GM18858 (cell line): ENCODE results near the gene TINAGL1.
"Not testable (repeated sequence)": the region's sequence is repeated elsewhere in the genome, so short reads cannot be mapped to it uniquely, and the experiment has no call there.

ENCODE experiments used
- ATAC-seq: cut with Tn5 transposase; IDR thresholded peaks from one replicate; pipeline ENCODE4 v1.9.1; 2021; ENCODE audit not compliant: unreplicated experiment

TINAGL1 gene

GRCh38 chr1:31583082-31583994, 7.0 kb downstream of the TINAGL1 start:
- no peak for ATAC-seq

- ATAC-seq = no peak
Observed at GRCh38 chr1:31583995-31584868, 7.9 kb downstream of the TINAGL1 start.

GRCh38 chr1:31584869-31585735, 8.8 kb downstream of the TINAGL1 start:
- no peak for ATAC-seq

- ATAC-seq = no peak
Observed at GRCh38 chr1:31585736-31586365, 9.5 kb downstream of the TINAGL1 start.

GRCh38 chr1:31586376-31587327, 10.3 kb downstream of the TINAGL1 start:
- no peak for ATAC-seq

- ATAC-seq = not testable (repeated sequence)
Observed at GRCh38 chr1:31587328-31587699, 11.0 kb downstream of the TINAGL1 start.

GRCh38 chr1:31587720-31588423, 11.6 kb downstream of the TINAGL1 start:
- no peak for ATAC-seq

- ATAC-seq = no peak
Observed at GRCh38 chr1:31588751-31589515, 12.6 kb downstream of the TINAGL1 start.

GRCh38 chr1:31591425-31592093, 15.2 kb downstream of the TINAGL1 start:
- no peak for ATAC-seq

- ATAC-seq = no peak
Observed at GRCh38 chr1:31592132-31592531, 15.8 kb downstream of the TINAGL1 start.

- no peak for ATAC-seq
Observed at GRCh38 chr1:31593136-31593665, 16.9 kb downstream of the TINAGL1 start.

- no peak for ATAC-seq
Observed at GRCh38 chr1:31593770-31594632, 17.7 kb downstream of the TINAGL1 start.

GRCh38 chr1:31595836-31596736, 19.8 kb downstream of the TINAGL1 start:
- no peak for ATAC-seq

GRCh38 chr1:31596737-31597097, 20.4 kb downstream of the TINAGL1 start:
- ATAC-seq = no peak

GRCh38 chr1:31598980-31599379, 22.7 kb downstream of the TINAGL1 start:
- ATAC-seq = no peak
